GM18508 (cell line): Measurements from ENCODE around the gene N4BP2L1.
A peak's percentile ranks its signal among the peaks of the same experiment; 100 is the strongest.

Experiments used
- ATAC-seq: cut with Tn5 transposase; IDR thresholded peaks from one replicate; pipeline ENCODE4 v1.9.1; 2021; ENCODE audit warnings: moderate number of reproducible peaks; ENCODE audit not compliant: insufficient read depth, unreplicated experiment

N4BP2L1 gene

GRCh38 chr13:32427852-32428580 is at the start of gene N4BP2L1:
Gene N4BP2L1 (minus strand): TSS chr13:32428130. CDS start chr13:32428082, 48 bp downstream.
- ATAC-seq = peak; percentile 44

- ATAC-seq = no peak
Measured at GRCh38 chr13:32476892-32477291, 49.0 kb upstream of the N4BP2L1 start.

GRCh38 chr13:32476021-32476731 is 48.2 kb upstream of the N4BP2L1 start:
- no peak for ATAC-seq

- no peak for ATAC-seq
Measured at GRCh38 chr13:32474999-32475792, 47.3 kb upstream of the N4BP2L1 start.

GRCh38 chr13:32473650-32474049 is 45.7 kb upstream of the N4BP2L1 start:
- no peak for ATAC-seq

GRCh38 chr13:32472194-32472621 is 44.3 kb upstream of the N4BP2L1 start:
- ATAC-seq = peak; percentile 57

- no peak for ATAC-seq
Measured at GRCh38 chr13:32471187-32471922, 43.4 kb upstream of the N4BP2L1 start.

GRCh38 chr13:32468502-32469142 is 40.7 kb upstream of the N4BP2L1 start:
- no peak for ATAC-seq

GRCh38 chr13:32456591-32456990 is 28.7 kb upstream of the N4BP2L1 start:
- ATAC-seq = no peak

- ATAC-seq = no peak
Measured at GRCh38 chr13:32455594-32455903, 27.6 kb upstream of the N4BP2L1 start.

- ATAC-seq = no peak
Measured at GRCh38 chr13:32454886-32455593, 27.1 kb upstream of the N4BP2L1 start.

- no peak for ATAC-seq
Measured at GRCh38 chr13:32453981-32454380, 26.1 kb upstream of the N4BP2L1 start.

- no peak for ATAC-seq
Measured at GRCh38 chr13:32448972-32449371, 21.0 kb upstream of the N4BP2L1 start.

GRCh38 chr13:32447894-32448623 is 20.1 kb upstream of the N4BP2L1 start:
- ATAC-seq = no peak

GRCh38 chr13:32446773-32447465 is 19.0 kb upstream of the N4BP2L1 start:
- ATAC-seq = no peak

- no peak for ATAC-seq
Measured at GRCh38 chr13:32446220-32446619, 18.3 kb upstream of the N4BP2L1 start.

- ATAC-seq = no peak
Measured at GRCh38 chr13:32445461-32445860, 17.5 kb upstream of the N4BP2L1 start.

- peak; percentile 54 for ATAC-seq
Measured at GRCh38 chr13:32443111-32443510, 15.2 kb upstream of the N4BP2L1 start.
